ENCODE results near the gene GTPBP6. TPM values are rescaled to one million over a fixed set of nuclear protein-coding genes. Genes with fewer than 3 reads are reported as not detected.
"Not testable (repeated sequence)": the region's sequence is repeated elsewhere in the genome, so short reads cannot be mapped to it uniquely, and the experiment has no call there.

GTPBP6 gene
- total RNA-seq, 1 donor: 34.4 TPM

GRCh38 chrX:330726-331150, 12.1 kb upstream of the GTPBP6 start:
- DNase-seq (ENCODE audit: insufficient read length, low spot score, missing footprints): no peak
- Histone ChIP-seq H3K4me1 (ENCODE audit: insufficient read depth, low read length) (no peaks in the 10 kb centered on the region), H3K36me3 (ENCODE audit: insufficient read depth, low read length) (no peaks in the 10 kb centered on the region), H3K79me2 (ENCODE audit: insufficient read depth, low read length) (no peaks in the 10 kb centered on the region), H3K4me3 (ENCODE audit: insufficient read depth, low read length) (no peak overlapping the region), H4K20me1 (ENCODE audit: insufficient read depth, low read length) (no peaks in the 10 kb centered on the region), H2AFZ (ENCODE audit: low read length) (no peak overlapping the region), H3K9me3 (ENCODE audit: low read depth, low read length) (no peaks in the 10 kb centered on the region), H3K27me3 (ENCODE audit: insufficient read depth, low read length) (no peaks in the 10 kb centered on the region), H3K4me2 (ENCODE audit: insufficient read depth, low read length) (peak overlapping the region; percentile 73), H3K27ac (ENCODE audit: low read depth, low read length) (no peak overlapping the region)
- TF ChIP-seq CTCF (IDR thresholded peaks at IDR 0.05; ENCODE audit: extremely low read depth, low read depth, low read length): no peak

- H3K36me3 ChIP-seq (ENCODE audit: insufficient read depth, low read length); H3K27me3 ChIP-seq (ENCODE audit: insufficient read depth, low read length); H3K4me2 ChIP-seq (ENCODE audit: insufficient read depth, low read length); H3K9me3 ChIP-seq (ENCODE audit: low read depth, low read length); H3K27ac ChIP-seq (ENCODE audit: low read depth, low read length); H3K4me3 ChIP-seq (ENCODE audit: insufficient read depth, low read length); H3K79me2 ChIP-seq (ENCODE audit: insufficient read depth, low read length); H4K20me1 ChIP-seq (ENCODE audit: insufficient read depth, low read length); H2AFZ ChIP-seq (ENCODE audit: low read length); H3K4me1 ChIP-seq (ENCODE audit: insufficient read depth, low read length); DNase-seq (ENCODE audit: insufficient read length, low spot score, missing footprints): not testable (repeated sequence)
These were observed 11.6 kb upstream of the GTPBP6 start for GRCh38 chrX:330141-330725.

- Histone ChIP-seq H3K4me3 (ENCODE audit: insufficient read depth, low read length) (no peak overlapping the region), H3K4me1 (ENCODE audit: insufficient read depth, low read length) (no peaks in the 10 kb centered on the region), H3K36me3 (ENCODE audit: insufficient read depth, low read length) (no peaks in the 10 kb centered on the region), H3K27me3 (ENCODE audit: insufficient read depth, low read length) (no peaks in the 10 kb centered on the region), H3K9me3 (ENCODE audit: low read depth, low read length) (no peaks in the 10 kb centered on the region), H2AFZ (ENCODE audit: low read length) (no peak overlapping the region), H3K4me2 (ENCODE audit: insufficient read depth, low read length) (no peak overlapping the region), H3K27ac (ENCODE audit: low read depth, low read length) (no peak overlapping the region), H3K79me2 (ENCODE audit: insufficient read depth, low read length) (no peaks in the 10 kb centered on the region), H4K20me1 (ENCODE audit: insufficient read depth, low read length) (no peaks in the 10 kb centered on the region)
- TF ChIP-seq CTCF (IDR thresholded peaks at IDR 0.05; ENCODE audit: extremely low read depth, low read depth, low read length): no peak
- no peak for DNase-seq (ENCODE audit: insufficient read length, low spot score, missing footprints)
These were observed 10.8 kb upstream of the GTPBP6 start for GRCh38 chrX:329291-329910.

GRCh38 chrX:327660-328126, 9.1 kb upstream of the GTPBP6 start:
- no peaks in the 10 kb centered on the region for H4K20me1 ChIP-seq (ENCODE audit: insufficient read depth, low read length)
- no peaks in the 10 kb centered on the region for H3K4me1 ChIP-seq (ENCODE audit: insufficient read depth, low read length)
- H3K9me3 ChIP-seq (ENCODE audit: low read depth, low read length): no peaks in the 10 kb centered on the region
- no peaks in the 10 kb centered on the region for H3K27me3 ChIP-seq (ENCODE audit: insufficient read depth, low read length)
- no peak for DNase-seq (ENCODE audit: insufficient read length, low spot score, missing footprints)
- H3K27ac ChIP-seq (ENCODE audit: low read depth, low read length): no peak overlapping the region
- H3K4me2 ChIP-seq (ENCODE audit: insufficient read depth, low read length): no peak overlapping the region
- no peaks in the 10 kb centered on the region for H3K79me2 ChIP-seq (ENCODE audit: insufficient read depth, low read length)
- H3K36me3 ChIP-seq (ENCODE audit: insufficient read depth, low read length): no peaks in the 10 kb centered on the region
- no peak overlapping the region for H2AFZ ChIP-seq (ENCODE audit: low read length)
- no peak for TF ChIP-seq CTCF (IDR thresholded peaks at IDR 0.05; ENCODE audit: extremely low read depth, low read depth, low read length)
- no peak overlapping the region for H3K4me3 ChIP-seq (ENCODE audit: insufficient read depth, low read length)

Measured in osteoblast (primary cell).